ENCODE data around the gene CAMK1D.

DNA sequence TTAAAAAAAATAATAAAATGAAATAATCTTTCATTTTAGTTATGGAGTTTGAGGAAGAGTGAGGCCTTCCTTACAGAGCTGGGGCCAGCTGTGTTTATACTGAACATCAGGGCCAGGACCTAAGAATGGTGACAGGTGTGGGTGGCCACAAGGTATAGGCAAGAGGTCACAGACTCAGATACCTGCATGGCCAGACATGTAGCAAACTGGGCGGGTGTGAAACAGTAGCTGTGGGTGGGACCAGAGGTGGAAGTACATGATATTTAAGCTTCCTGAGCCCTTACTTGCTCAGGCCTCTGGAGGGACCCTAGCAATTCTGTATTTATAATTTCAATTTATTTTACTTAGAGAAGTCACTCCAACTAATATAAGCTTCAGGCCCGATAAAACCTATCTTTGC, 27.7 kb upstream of the CAMK1D start:
- TF ChIP-seq ZFP30 (CRISPR knock-in tag; IDR thresholded peaks at IDR 0.05) (no peak), ZNF70 (CRISPR knock-in tag; IDR thresholded peaks at IDR 0.05) (no peak), PPARA (CRISPR knock-in tag; IDR thresholded peaks at IDR 0.05; ENCODE audit: borderline replicate concordance) (no peak), ZFP3 (CRISPR knock-in tag; IDR thresholded peaks at IDR 0.05) (no peak), ZNF8 (CRISPR knock-in tag; IDR thresholded peaks at IDR 0.05) (no peak), GLIS3 (CRISPR knock-in tag; IDR thresholded peaks at IDR 0.05) (no peak)
- TF ChIP-seq, protein P1, sequence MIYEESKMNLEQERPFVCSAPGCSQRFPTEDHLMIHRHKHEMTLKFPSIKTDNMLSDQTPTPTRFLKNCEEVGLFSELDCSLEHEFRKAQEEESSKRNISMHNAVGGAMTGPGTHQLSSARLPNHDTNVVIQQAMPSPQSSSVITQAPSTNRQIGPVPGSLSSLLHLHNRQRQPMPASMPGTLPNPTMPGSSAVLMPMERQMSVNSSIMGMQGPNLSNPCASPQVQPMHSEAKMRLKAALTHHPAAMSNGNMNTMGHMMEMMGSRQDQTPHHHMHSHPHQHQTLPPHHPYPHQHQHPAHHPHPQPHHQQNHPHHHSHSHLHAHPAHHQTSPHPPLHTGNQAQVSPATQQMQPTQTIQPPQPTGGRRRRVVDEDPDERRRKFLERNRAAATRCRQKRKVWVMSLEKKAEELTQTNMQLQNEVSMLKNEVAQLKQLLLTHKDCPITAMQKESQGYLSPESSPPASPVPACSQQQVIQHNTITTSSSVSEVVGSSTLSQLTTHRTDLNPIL (CRISPR knock-in tag; IDR thresholded peaks at IDR 0.05; ENCODE audit: low read depth): no peak

All from SK-N-SH treated with all-trans-retinoic acid at 6 μM for 48 hours (cell line).